Caco-2 (cell line): ENCODE results near the gene PRRT4. TPM values are rescaled to one million over a fixed set of nuclear protein-coding genes. Genes with fewer than 3 reads are reported as not detected.

Source experiments
- BruUV-seq: library from RNA; stranded (reverse); fragments of 400-500 nt; replicated peaks from 2 replicates; lab custom pipeline; 2021; lab: Mats Ljungman, UMichigan
- CTCF ChIA-PET: fragments of 300-600 bp; sonication (Branson Sonifier 250); formaldehyde crosslinking; loops from one replicate; lab custom pipeline; 2022; ENCODE audit warnings: antibody characterized with exemption; lab: Charles Lee
- POLR2A ChIA-PET: fragments of 300-600 bp; sonication (Branson Sonifier 250); formaldehyde crosslinking; loops from one replicate; lab custom pipeline; 2022; ENCODE audit warnings: antibody characterized with exemption; lab: Charles Lee
- DNase-seq, 2 experiments: peaks; one replicate each; pipeline versions ENCODE4 v3.0.0 to v3.0.0-alpha.2; 2020 to 2022
- H3K27me3 ChIP-seq: replicated peaks from 2 replicates; pipeline ENCODE4 v1.6.0; 2011; ENCODE audit warnings: low read length; ENCODE audit not compliant: control insufficient read depth, insufficient read depth
- H3K36me3 ChIP-seq: 2 replicates; pipeline ENCODE4 v1.5.1; 2011; ENCODE audit warnings: low read length; ENCODE audit not compliant: control insufficient read depth, insufficient read depth
- H3K4me1 ChIP-seq: fragments of 250-450 bp; sonication (Bioruptor Pico); 2 replicates; pipeline ENCODE4 v1.5.1; 2020; ENCODE audit warnings: mild to moderate bottlenecking
- H3K4me3 ChIP-seq: 2 replicates; pipeline ENCODE4 v1.5.1; 2011; ENCODE audit warnings: low read depth, mild to moderate bottlenecking, control low read depth, low read length
- H3K9me3 ChIP-seq: fragments of 250-450 bp; sonication (Bioruptor Pico); 2 replicates; pipeline ENCODE4 v1.5.1; 2020; ENCODE audit warnings: mild to moderate bottlenecking, moderate library complexity
- H3K27ac Mint-ChIP-seq: one replicate; pipeline ENCODE4 v1.8.0; 2022; ENCODE audit warnings: mixed read lengths; ENCODE audit not compliant: unreplicated experiment
- H3K27me3 Mint-ChIP-seq: one replicate; pipeline ENCODE4 v1.8.0; 2022; ENCODE audit warnings: mixed read lengths; ENCODE audit not compliant: insufficient read depth, unreplicated experiment
- H3K36me3 Mint-ChIP-seq: one replicate; pipeline ENCODE4 v1.8.0; 2022; ENCODE audit warnings: mild to moderate bottlenecking, mixed read lengths; ENCODE audit not compliant: insufficient read depth, unreplicated experiment
- H3K4me1 Mint-ChIP-seq: one replicate; pipeline ENCODE4 v1.8.0; 2022; ENCODE audit warnings: low read depth, mixed read lengths; ENCODE audit not compliant: unreplicated experiment
- H3K4me3 Mint-ChIP-seq: one replicate; pipeline ENCODE4 v1.8.0; 2022; ENCODE audit warnings: mild to moderate bottlenecking, moderate library complexity, mixed read lengths; ENCODE audit not compliant: unreplicated experiment
- H3K9me3 Mint-ChIP-seq: one replicate; pipeline ENCODE4 v1.8.0; 2022; ENCODE audit warnings: mixed read lengths; ENCODE audit not compliant: unreplicated experiment
- CTCF ChIP-seq, 2 experiments: fragments of 200-600 bp in 1 of 2; IDR thresholded peaks; 1 replicate in 1 of 2; 2 replicates in 1 of 2; pipeline versions ENCODE4 v1.5.1 to v1.8.0; 2011 to 2022; ENCODE audit warnings: antibody characterized with exemption in 1 of 2, control low read depth in 1 of 2, inconsistent platforms in 1 of 2, low read depth in 1 of 2, low read length in 1 of 2, mild to moderate bottlenecking in 1 of 2, moderate library complexity in 1 of 2; ENCODE audit not compliant: insufficient read depth in 1 of 2, severe bottlenecking in 1 of 2, unreplicated experiment in 1 of 2
- intact Hi-C: fragments of 100-400 bp; cut with micrococcal nuclease; formaldehyde crosslinking; loops from one replicate; pipeline ENCODE4 v1.10.0; 2022; ENCODE audit not compliant: unreplicated experiment
- total RNA-seq: library from RNA; stranded (reverse); gene quantifications from 2 replicates; pipeline ENCODE4 v1.2.3, GENCODE V29; 2022

Gene PRRT4
- total RNA-seq, 1 experiment from 2014 or later = 0.43 TPM

- H3K4me1 Mint-ChIP-seq = no peaks in the 10 kb centered on the region
- peaks cover 10% of the 10 kb centered on the region for H3K9me3 Mint-ChIP-seq
- no peak overlapping the region for H3K27ac Mint-ChIP-seq
- DNase-seq = no peak
- H3K36me3 Mint-ChIP-seq = no peaks in the 10 kb centered on the region
- no TSS peak for BruUV-seq
- Histone ChIP-seq H3K4me1 (no peaks in the 10 kb centered on the region), H3K9me3 (no peaks in the 10 kb centered on the region), H3K4me3 (no peak overlapping the region), H3K27me3 (no peaks in the 10 kb centered on the region), H3K36me3 (no peaks in the 10 kb centered on the region)
- CTCF ChIA-PET = interaction anchor here (1.3 to 1.8 kb wide), 2 partner anchors 9 to 31 kb away, joined by 3 to 5 read pairs; no protein-coding TSS in a partner anchor
- peaks cover 3% of the 10 kb centered on the region for H3K27me3 Mint-ChIP-seq
- intact Hi-C loops = no loop called here
- TF ChIP-seq CTCF (IDR thresholded peaks at IDR 0.05; ENCODE audit: insufficient read depth in 1 of 2, low read depth in 1 of 2, low read length in 1 of 2, severe bottlenecking in 1 of 2, unreplicated experiment in 1 of 2) = no peak
- H3K4me3 Mint-ChIP-seq = no peak overlapping the region
- POLR2A ChIA-PET = no interaction called here
Observed at GRCh38 chr7:128378637-128379036, 17.1 kb upstream of the PRRT4 start.

GRCh38 chr7:128376077-128376476 is 14.6 kb upstream of the PRRT4 start:
- POLR2A ChIA-PET = no interaction called here
- no peak for TF ChIP-seq CTCF (IDR thresholded peaks at IDR 0.05; ENCODE audit: insufficient read depth in 1 of 2, low read depth in 1 of 2, low read length in 1 of 2, severe bottlenecking in 1 of 2, unreplicated experiment in 1 of 2)
- no peaks in the 10 kb centered on the region for H3K36me3 ChIP-seq
- Mint-ChIP-seq H3K4me1 (no peaks in the 10 kb centered on the region), H3K27ac (no peak overlapping the region), H3K4me3 (no peak overlapping the region), H3K27me3 (peaks cover 6% of the 10 kb centered on the region), H3K36me3 (no peaks in the 10 kb centered on the region), H3K9me3 (peaks cover 10% of the 10 kb centered on the region)
- no peaks in the 10 kb centered on the region for H3K4me1 ChIP-seq
- BruUV-seq = no TSS peak
- H3K4me3 ChIP-seq = no peak overlapping the region
- no peaks in the 10 kb centered on the region for H3K27me3 ChIP-seq
- H3K9me3 ChIP-seq = no peaks in the 10 kb centered on the region
- DNase-seq = no peak
- CTCF ChIA-PET = no interaction called here
- intact Hi-C loops = no loop called here

- Mint-ChIP-seq H3K27me3 (peaks cover 6% of the 10 kb centered on the region), H3K36me3 (no peaks in the 10 kb centered on the region), H3K4me1 (no peaks in the 10 kb centered on the region), H3K9me3 (peaks cover 10% of the 10 kb centered on the region), H3K27ac (no peak overlapping the region), H3K4me3 (no peak overlapping the region)
- no TSS peak for BruUV-seq
- TF ChIP-seq CTCF (IDR thresholded peaks at IDR 0.05; ENCODE audit: insufficient read depth in 1 of 2, low read depth in 1 of 2, low read length in 1 of 2, severe bottlenecking in 1 of 2, unreplicated experiment in 1 of 2) = no peak
- POLR2A ChIA-PET = no interaction called here
- DNase-seq = no peak
- Histone ChIP-seq H3K27me3 (no peaks in the 10 kb centered on the region), H3K36me3 (no peaks in the 10 kb centered on the region), H3K4me3 (no peak overlapping the region), H3K4me1 (no peaks in the 10 kb centered on the region), H3K9me3 (no peaks in the 10 kb centered on the region)
- CTCF ChIA-PET = interaction anchor here (1.3 kb wide), 1 partner anchor 27 kb away, joined by 4 read pairs; no protein-coding TSS in a partner anchor
- intact Hi-C loops = no loop called here
Observed at GRCh38 chr7:128374041-128374440, 12.6 kb upstream of the PRRT4 start.
